GM13977 (cell line): ENCODE measurements around the gene MEFV.
A peak's percentile ranks its signal among the peaks of the same experiment; 100 is the strongest.

Experiments used
- DNase-seq: peaks from one replicate; pipeline ENCODE4 v3.0.0; 2012; ENCODE audit warnings: low spot score
- CTCF ChIP-seq: IDR thresholded peaks from 2 replicates; pipeline ENCODE4 v1.5.1; 2012; ENCODE audit warnings: mild to moderate bottlenecking, control low read depth; ENCODE audit not compliant: insufficient read depth; ENCODE audit errors: extremely low read depth, missing control alignments
- in situ Hi-C: fragments of 300-500 bp; cut with MboI; formaldehyde crosslinking; loops from one replicate; pipeline ENCODE4 v1.12.0; 2022; ENCODE audit warnings: low sequenced_read_pairs, low pct_unique_long_range_greater_than_20kb, mixed read lengths, inconsistent platforms; ENCODE audit not compliant: unreplicated experiment

Gene MEFV

GRCh38 chr16:3264137-3265036 is 8.0 kb upstream of the MEFV start:
- in situ Hi-C loops, result no loop called here
- peak; percentile 47 for TF ChIP-seq CTCF
- peak; percentile 98 for DNase-seq

- no peak for DNase-seq
- no peak for TF ChIP-seq CTCF
- in situ Hi-C loops, result no loop called here
These were observed 6.1 kb upstream of the MEFV start for GRCh38 chr16:3262517-3262916.

- DNase-seq, result no peak
- no peak for TF ChIP-seq CTCF
- in situ Hi-C loops, result no loop called here
These were observed 3.4 kb upstream of the MEFV start for GRCh38 chr16:3259836-3260235.

GRCh38 chr16:3256866-3257465 is 533 bp upstream of the MEFV start:
- no peak for DNase-seq
- no peak for TF ChIP-seq CTCF
- in situ Hi-C loops, result no loop called here

GRCh38 chr16:3254309-3254708 is 2.1 kb downstream of the MEFV start:
- DNase-seq, result no peak
- no peak for TF ChIP-seq CTCF
- in situ Hi-C loops, result no loop called here

GRCh38 chr16:3252967-3253366 is 3.5 kb downstream of the MEFV start:
- in situ Hi-C loops, result no loop called here
- DNase-seq, result no peak
- no peak for TF ChIP-seq CTCF
